HepG2 (cell line): Measurements from ENCODE around the gene SMAP1. TPM values are rescaled to one million over a fixed set of nuclear protein-coding genes. Genes with fewer than 3 reads are reported as not detected.

Experiments used
- ATAC-seq: fragments of 200-7000 bp; cut with Tn5 transposase; 3 replicates; pipeline ENCODE4 v1.9.1; 2020; ENCODE audit warnings: mild to moderate bottlenecking, moderate library complexity
- BruUV-seq: library from RNA; stranded (reverse); fragments of 400-500 nt; replicated peaks from 2 replicates; lab custom pipeline; 2021; lab: Mats Ljungman, UMichigan
- CTCF ChIA-PET: fragments of 300-600 bp; formaldehyde crosslinking; extraction: SDS; loops from one replicate; lab custom pipeline; 2021; ENCODE audit warnings: low total read pairs, inconsistent platforms, low intra/inter-chr PET ratio; lab: Yijun Ruan, JAX
- POLR2A ChIA-PET: fragments of 350-600 bp; sonication (Branson Sonifier 250); formaldehyde crosslinking; loops from one replicate; lab custom pipeline; 2020; ENCODE audit warnings: antibody characterized with exemption, inconsistent platforms; lab: Yijun Ruan, JAX
- DNase-seq: peaks from one replicate; pipeline ENCODE4 v3.0.0-alpha.2; 2015; ENCODE audit warnings: low spot score
- FAIRE-seq: peaks from 3 replicates; lab custom pipeline; 2011; peaks lifted over from hg19 to GRCh38; lab: Jason Lieb, UNC
- H2AFZ ChIP-seq: one replicate; pipeline ENCODE4 v1.6.1; 2011; ENCODE audit warnings: low read length, inconsistent platforms
- H3K27ac ChIP-seq: fragments of 300-600 bp; 3 replicates; pipeline ENCODE4 v1.8.0; 2011; ENCODE audit warnings: mixed run types, mild to moderate bottlenecking, mixed read lengths, low read length, inconsistent platforms; ENCODE audit not compliant: insufficient read depth; ENCODE audit errors: extremely low read length
- H3K27me3 ChIP-seq, 2 experiments: fragments of 200-600 bp in 1 of 2; 2 replicates in 1 of 2; 3 replicates in 1 of 2; pipeline versions ENCODE4 v1.6.0 to v1.8.0; 2011; ENCODE audit warnings: low read length in 2 of 2, mild to moderate bottlenecking in 2 of 2, moderate library complexity in 2 of 2, inconsistent platforms in 1 of 2; ENCODE audit not compliant: insufficient read depth in 2 of 2, control insufficient read depth in 1 of 2
- H3K36me3 ChIP-seq, 2 experiments: fragments of 200-600 bp in 1 of 2; replicated peaks in 1 of 2; 2 replicates in 1 of 2; 3 replicates in 1 of 2; pipeline versions ENCODE4 v1.5.1 to v1.8.0; 2011; ENCODE audit warnings: low read length in 2 of 2, inconsistent platforms in 1 of 2; ENCODE audit not compliant: insufficient read depth in 2 of 2, control insufficient read depth in 1 of 2
- H3K4me1 ChIP-seq: 2 replicates; pipeline ENCODE4 v1.5.1; 2012; ENCODE audit warnings: low read length, inconsistent platforms; ENCODE audit not compliant: insufficient read depth
- H3K4me2 ChIP-seq: 2 replicates; pipeline ENCODE4 v1.6.0; 2011; ENCODE audit warnings: low read depth, low read length, inconsistent platforms
- H3K4me3 ChIP-seq, 3 experiments: fragments of 200-600 bp in 1 of 3; sonication (generic), shearing (Covaris generic) in 1 of 3; replicated peaks in 1 of 3; 2 replicates each; pipeline ENCODE4 v1.5.1; 2011 to 2016; ENCODE audit warnings: low read length in 3 of 3, inconsistent platforms in 2 of 3, low read depth in 2 of 3, mild to moderate bottlenecking in 2 of 3, control low read depth in 1 of 3, mixed read lengths in 1 of 3; ENCODE audit not compliant: insufficient read depth in 1 of 3
- H3K79me2 ChIP-seq: one replicate; pipeline ENCODE4 v1.6.1; 2011; ENCODE audit warnings: low read length, inconsistent platforms; ENCODE audit not compliant: insufficient read depth
- H3K9ac ChIP-seq: 2 replicates; pipeline ENCODE4 v1.6.0; 2011; ENCODE audit warnings: mild to moderate bottlenecking, low read depth, low read length, inconsistent platforms; ENCODE audit not compliant: insufficient read depth
- H3K9me3 ChIP-seq: 2 replicates; pipeline ENCODE4 v1.5.1; 2012; ENCODE audit warnings: mild to moderate bottlenecking, low read length
- H4K20me1 ChIP-seq: 2 replicates; pipeline ENCODE4 v1.6.0; 2011; ENCODE audit warnings: inconsistent platforms, mild to moderate bottlenecking, low read length, moderate library complexity; ENCODE audit not compliant: insufficient read depth
- CEBPG ChIP-seq: IDR thresholded peaks from 2 replicates; pipeline ENCODE4 v1.6.1; 2016
- FLYWCH1 ChIP-seq: sonication (generic); formaldehyde crosslinking; IDR thresholded peaks from 2 replicates; pipeline ENCODE4 v1.8.1; 2023; ENCODE audit warnings: mild to moderate bottlenecking, missing genetic modification reagents
- GMEB2 ChIP-seq: IDR thresholded peaks from 2 replicates; pipeline ENCODE4 v1.6.1; 2016; ENCODE audit warnings: missing biosample characterization, missing genetic modification reagents, low read depth
- MNT ChIP-seq: fragments of 450-650 bp; IDR thresholded peaks from 2 replicates; pipeline ENCODE4 v1.6.1; 2016
- RBM22 ChIP-seq: fragments of 200-400 bp; formaldehyde crosslinking; optimal IDR thresholded peaks from 2 replicates; pipeline ENCODE3; 2017; ENCODE audit warnings: mild to moderate bottlenecking, low read length, moderate library complexity
- YY1 ChIP-seq: IDR thresholded peaks from 2 replicates; pipeline ENCODE4 v1.6.1; 2011; ENCODE audit warnings: low read length, low read depth, moderate library complexity, mild to moderate bottlenecking; ENCODE audit not compliant: insufficient read depth, insufficient replicate concordance
- ZBTB10 ChIP-seq: sonication (generic); formaldehyde crosslinking; IDR thresholded peaks from 2 replicates; pipeline ENCODE4 v1.4.0; 2020; ENCODE audit warnings: missing genetic modification reagents, borderline replicate concordance
- ZNF547 ChIP-seq: sonication (generic); formaldehyde crosslinking; IDR thresholded peaks from 2 replicates; pipeline ENCODE4 v1.5.1; 2020; ENCODE audit warnings: mild to moderate bottlenecking, missing genetic modification reagents
- WGBS: methylation state at CpG from one replicate; pipeline ENCODE4 v1.1.6; 2017; ENCODE audit warnings: low lambda C conversion rate; 5-methylcytosine and 5-hydroxymethylcytosine counted together
- in situ Hi-C: cut with HindIII; loops from 2 replicates; pipeline ENCODE4 v1.10.0; 2017; ENCODE audit warnings: low pct_unique_long_range_greater_than_20kb; ENCODE audit not compliant: extremely low pct_ligation_motif_present
- intact Hi-C: fragments of 100-400 bp; cut with micrococcal nuclease; formaldehyde crosslinking; loops from one replicate; pipeline ENCODE4 v1.10.0; 2022; ENCODE audit not compliant: unreplicated experiment
- polyA plus RNA-seq, 8 experiments: library from polyadenylated mRNA; depleted of rRNA in 3 of 8; stranded (reverse) in 7 of 8; unstranded in 1 of 8; fragments of >200 nt; fragmentation: Illumina TruSeq in 4 of 8; extraction: Trizol in 4 of 8; gene quantifications; 2 replicates each; pipeline versions ENCODE4 v1.2.1 to v1.2.3, GENCODE V29; 2011 to 2016; ENCODE audit warnings: low read depth in 4 of 8, missing spikeins in 1 of 8, mixed read lengths in 1 of 8; ENCODE audit not compliant: insufficient read depth in 1 of 8
- total RNA-seq, 5 experiments: library from RNA; depleted of rRNA; stranded (reverse); fragments of >200 nt; fragmentation: Illumina TruSeq; extraction: Trizol; gene quantifications; 2 replicates each; pipeline ENCODE4 v1.2.3, GENCODE V29; 2016; ENCODE audit warnings: low read depth in 1 of 5
- TF ChIP-seq, protein P1 (sequence below): sonication (generic); formaldehyde crosslinking; IDR thresholded peaks from 2 replicates; pipeline ENCODE4 v1.9.0; 2021; ENCODE audit warnings: missing genetic modification reagents, borderline replicate concordance
- TF ChIP-seq, protein P2 (sequence below): sonication (generic); formaldehyde crosslinking; conservative IDR thresholded peaks from 2 replicates; pipeline ENCODE4 v1.8.0; 2022; ENCODE audit warnings: low read depth, missing genetic modification reagents
- TF ChIP-seq, protein P3 (sequence below): sonication (generic); formaldehyde crosslinking; IDR thresholded peaks from 2 replicates; pipeline ENCODE4 v1.4.0; 2020; ENCODE audit warnings: missing genetic modification reagents

SMAP1 gene
- total and polyA plus RNA-seq, 2 of the 13 experiments (the other 11 are each of a cell fraction or from before 2014, with no cell fraction given): 13.4 to 17.8 TPM

GRCh38 chr6:70657706-70658105 is 10.0 kb upstream of the SMAP1 start (continued):
- TF ChIP-seq ZBTB10 (CRISPR knock-in tag): no peak
- TF ChIP-seq RBM22: no peak
- TF ChIP-seq, protein P1, sequence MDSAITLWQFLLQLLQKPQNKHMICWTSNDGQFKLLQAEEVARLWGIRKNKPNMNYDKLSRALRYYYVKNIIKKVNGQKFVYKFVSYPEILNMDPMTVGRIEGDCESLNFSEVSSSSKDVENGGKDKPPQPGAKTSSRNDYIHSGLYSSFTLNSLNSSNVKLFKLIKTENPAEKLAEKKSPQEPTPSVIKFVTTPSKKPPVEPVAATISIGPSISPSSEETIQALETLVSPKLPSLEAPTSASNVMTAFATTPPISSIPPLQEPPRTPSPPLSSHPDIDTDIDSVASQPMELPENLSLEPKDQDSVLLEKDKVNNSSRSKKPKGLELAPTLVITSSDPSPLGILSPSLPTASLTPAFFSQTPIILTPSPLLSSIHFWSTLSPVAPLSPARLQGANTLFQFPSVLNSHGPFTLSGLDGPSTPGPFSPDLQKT (CRISPR knock-in tag): no peak
- no peak for TF ChIP-seq ZNF547 (CRISPR knock-in tag)

DNA sequence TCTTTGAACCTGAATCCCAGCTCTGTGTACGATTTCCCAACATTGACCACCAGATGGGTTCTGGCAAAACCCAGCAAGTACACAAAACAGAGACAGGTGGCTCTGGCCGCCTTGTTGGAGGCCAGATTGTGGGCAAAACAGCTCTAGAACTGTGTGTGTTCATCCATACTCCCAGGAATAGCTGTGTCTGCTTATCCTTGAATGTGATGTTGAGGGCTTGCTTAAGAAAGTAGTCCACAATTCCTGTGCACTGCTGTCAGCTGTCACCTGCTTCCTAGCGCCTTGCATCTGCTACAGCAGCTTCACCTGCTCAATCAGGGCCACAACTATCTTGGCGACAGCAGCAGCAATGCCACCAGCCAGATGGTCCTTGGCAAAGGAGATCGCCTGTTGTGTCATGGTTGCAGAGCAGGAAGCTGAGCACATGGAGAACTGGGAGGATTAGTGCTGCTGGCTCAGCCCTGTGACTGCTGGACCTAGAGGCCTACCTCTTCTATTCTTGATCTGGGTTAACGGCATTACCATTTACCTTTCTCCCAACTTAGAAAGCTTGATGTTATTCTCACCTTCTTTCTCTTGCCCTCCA is 3.7 kb upstream of the SMAP1 start:
- ChIA-PET POLR2A (interaction anchor here (1.4 kb wide), 1 partner anchor 251 kb away, joined by 3 read pairs; the partner anchor contains the start of gene FAM135A), CTCF (no interaction called here)
- 29% methylated on average over 3 of the region's 6 CpGs for WGBS
- peak overlapping the region; percentile 37 for H2AFZ ChIP-seq
- no peak overlapping the region for H3K9ac ChIP-seq
- H3K4me2 ChIP-seq: peak overlapping the region; percentile 45
- peak; percentile 7 for DNase-seq
- H3K79me2 ChIP-seq: peaks cover 4% of the 10 kb centered on the region
- no peak overlapping the region for H3K27ac ChIP-seq
- no peaks in the 10 kb centered on the region for H3K36me3 ChIP-seq
- intact Hi-C loops: no loop called here
- ATAC-seq: no peak
- H3K9me3 ChIP-seq: no peaks in the 10 kb centered on the region
- no peak for FAIRE-seq
- peaks cover 11% of the 10 kb centered on the region for H3K4me1 ChIP-seq
- peak overlapping the region in 1 of 3 experiments; percentile 41; a peak in 2 of 6 replicates for H3K4me3 ChIP-seq
- H3K27me3 ChIP-seq: peaks cover 0 to 8% of the 10 kb centered on the region in 2 experiments; a peak in 2 of 5 replicates
- H4K20me1 ChIP-seq: no peaks in the 10 kb centered on the region
- BruUV-seq: no TSS peak
- in situ Hi-C loops: no loop called here
- TF ChIP-seq YY1: no peak
- TF ChIP-seq GMEB2 (CRISPR knock-in tag): no peak
- TF ChIP-seq, protein P2, sequence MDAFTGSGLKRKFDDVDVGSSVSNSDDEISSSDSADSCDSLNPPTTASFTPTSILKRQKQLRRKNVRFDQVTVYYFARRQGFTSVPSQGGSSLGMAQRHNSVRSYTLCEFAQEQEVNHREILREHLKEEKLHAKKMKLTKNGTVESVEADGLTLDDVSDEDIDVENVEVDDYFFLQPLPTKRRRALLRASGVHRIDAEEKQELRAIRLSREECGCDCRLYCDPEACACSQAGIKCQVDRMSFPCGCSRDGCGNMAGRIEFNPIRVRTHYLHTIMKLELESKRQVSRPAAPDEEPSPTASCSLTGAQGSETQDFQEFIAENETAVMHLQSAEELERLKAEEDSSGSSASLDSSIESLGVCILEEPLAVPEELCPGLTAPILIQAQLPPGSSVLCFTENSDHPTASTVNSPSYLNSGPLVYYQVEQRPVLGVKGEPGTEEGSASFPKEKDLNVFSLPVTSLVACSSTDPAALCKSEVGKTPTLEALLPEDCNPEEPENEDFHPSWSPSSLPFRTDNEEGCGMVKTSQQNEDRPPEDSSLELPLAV: no peak
- TF ChIP-seq FLYWCH1: no peak
- TF ChIP-seq MNT: no peak
- 0 out of 2 replicates have a peak, but pooled peaks have one; percentile 10 for TF ChIP-seq CEBPG (CRISPR knock-in tag)
- TF ChIP-seq, protein P3, sequence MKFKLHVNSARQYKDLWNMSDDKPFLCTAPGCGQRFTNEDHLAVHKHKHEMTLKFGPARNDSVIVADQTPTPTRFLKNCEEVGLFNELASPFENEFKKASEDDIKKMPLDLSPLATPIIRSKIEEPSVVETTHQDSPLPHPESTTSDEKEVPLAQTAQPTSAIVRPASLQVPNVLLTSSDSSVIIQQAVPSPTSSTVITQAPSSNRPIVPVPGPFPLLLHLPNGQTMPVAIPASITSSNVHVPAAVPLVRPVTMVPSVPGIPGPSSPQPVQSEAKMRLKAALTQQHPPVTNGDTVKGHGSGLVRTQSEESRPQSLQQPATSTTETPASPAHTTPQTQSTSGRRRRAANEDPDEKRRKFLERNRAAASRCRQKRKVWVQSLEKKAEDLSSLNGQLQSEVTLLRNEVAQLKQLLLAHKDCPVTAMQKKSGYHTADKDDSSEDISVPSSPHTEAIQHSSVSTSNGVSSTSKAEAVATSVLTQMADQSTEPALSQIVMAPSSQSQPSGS (CRISPR knock-in tag): no peak
